Activated CD4-positive, alpha-beta memory T cell treated with anti-CD3 and anti-CD28 coated beads for 36 hours (primary cell): ENCODE results near the gene HS3ST5. TPM values are rescaled to one million over a fixed set of nuclear protein-coding genes. Genes with fewer than 3 reads are reported as not detected.

Source experiments
- CTCF ChIA-PET: fragments of 350-600 bp; sonication (Branson Sonifier 250); formaldehyde crosslinking; loops from one replicate; lab custom pipeline; 2021; ENCODE audit warnings: antibody characterized with exemption, inconsistent platforms; lab: Charles Lee
- POLR2A ChIA-PET: fragments of 350-600 bp; sonication (Branson Sonifier 250); formaldehyde crosslinking; loops from one replicate; lab custom pipeline; 2021; ENCODE audit warnings: antibody characterized with exemption; lab: Charles Lee
- DNase-seq: peaks from one replicate; pipeline ENCODE4 v3.0.0-alpha.2; 2020
- H3K27ac Mint-ChIP-seq: one replicate; pipeline ENCODE4 v1.8.0; 2021; ENCODE audit warnings: mixed read lengths
- H3K27me3 Mint-ChIP-seq: one replicate; pipeline ENCODE4 v1.8.0; 2021; ENCODE audit warnings: mixed read lengths
- H3K36me3 Mint-ChIP-seq: one replicate; pipeline ENCODE4 v1.8.0; 2021; ENCODE audit warnings: mixed read lengths
- H3K4me1 Mint-ChIP-seq: one replicate; pipeline ENCODE4 v1.8.0; 2021; ENCODE audit warnings: low read depth, mixed read lengths
- H3K4me3 Mint-ChIP-seq: one replicate; pipeline ENCODE4 v1.8.0; 2021; ENCODE audit warnings: mild to moderate bottlenecking, mixed read lengths
- H3K9me3 Mint-ChIP-seq: one replicate; pipeline ENCODE4 v1.8.0; 2021; ENCODE audit warnings: mixed read lengths
- intact Hi-C: fragments of 100-400 bp; cut with micrococcal nuclease; formaldehyde crosslinking; loops from one replicate; pipeline ENCODE4 v1.15.1; 2023
- total RNA-seq, 2 experiments: library from RNA; stranded (reverse); gene quantifications; one replicate each; pipeline ENCODE4 v1.2.3, GENCODE V29; 2021

HS3ST5 gene
- total RNA-seq, 2 experiments from 2014 or later, result not detected

DNA sequence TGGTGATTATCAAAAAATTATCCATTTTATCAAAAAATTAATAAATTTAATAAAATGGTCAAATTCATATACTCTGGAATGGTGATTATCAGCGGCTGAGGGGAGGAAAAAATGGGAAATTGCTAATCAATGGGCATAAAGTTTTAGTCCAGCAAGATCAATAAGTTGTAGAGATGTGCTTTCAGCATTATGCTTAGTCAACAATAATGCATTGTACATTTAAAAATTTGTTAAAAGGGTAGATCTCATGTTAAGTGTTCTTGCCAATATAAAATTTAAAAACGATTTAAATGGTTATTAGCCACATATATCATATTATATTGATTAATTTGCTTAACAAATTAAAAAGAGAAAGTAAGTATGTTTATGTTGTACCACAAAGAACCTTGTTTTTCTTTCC, 56.6 kb downstream of the HS3ST5 start:
- H3K4me3 Mint-ChIP-seq, result no peak overlapping the region
- peaks cover 2% of the 10 kb centered on the region for H3K9me3 Mint-ChIP-seq
- H3K36me3 Mint-ChIP-seq, result no peaks in the 10 kb centered on the region
- no peak overlapping the region for H3K27ac Mint-ChIP-seq
- ChIA-PET CTCF (no interaction called here), POLR2A (no interaction called here)
- peaks cover 1% of the 10 kb centered on the region for H3K27me3 Mint-ChIP-seq
- intact Hi-C loops, result no loop called here
- no peaks in the 10 kb centered on the region for H3K4me1 Mint-ChIP-seq
- DNase-seq, result no peak

DNA sequence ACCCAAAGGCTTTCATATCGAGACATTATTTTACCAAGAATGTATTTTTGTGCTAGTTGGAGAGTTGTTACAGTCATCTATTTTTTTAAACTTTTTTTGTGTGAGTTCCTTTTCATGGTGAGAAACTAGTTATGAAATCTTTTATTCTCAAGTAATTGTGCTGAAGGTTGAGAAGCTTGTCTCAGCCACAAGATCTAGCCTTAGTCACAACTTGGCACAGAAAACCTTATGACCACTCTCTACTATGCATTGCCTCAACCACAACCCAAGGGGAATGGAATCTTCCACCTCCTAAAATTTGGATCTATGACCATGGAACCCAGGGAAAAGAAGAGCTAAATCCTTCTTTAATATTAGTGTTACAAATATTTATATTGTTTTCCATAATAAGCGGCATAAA, 58.5 kb downstream of the HS3ST5 start:
- ChIA-PET CTCF (interaction anchor here (1.2 kb wide), 1 partner anchor 20 kb away, joined by 3 read pairs; no protein-coding TSS in a partner anchor), POLR2A (no interaction called here)
- intact Hi-C loops, result no loop called here
- Mint-ChIP-seq H3K27ac (no peak overlapping the region), H3K4me3 (no peak overlapping the region), H3K36me3 (no peaks in the 10 kb centered on the region), H3K27me3 (peaks cover 1% of the 10 kb centered on the region), H3K9me3 (peaks cover 2% of the 10 kb centered on the region), H3K4me1 (no peaks in the 10 kb centered on the region)
- DNase-seq, result no peak

DNA sequence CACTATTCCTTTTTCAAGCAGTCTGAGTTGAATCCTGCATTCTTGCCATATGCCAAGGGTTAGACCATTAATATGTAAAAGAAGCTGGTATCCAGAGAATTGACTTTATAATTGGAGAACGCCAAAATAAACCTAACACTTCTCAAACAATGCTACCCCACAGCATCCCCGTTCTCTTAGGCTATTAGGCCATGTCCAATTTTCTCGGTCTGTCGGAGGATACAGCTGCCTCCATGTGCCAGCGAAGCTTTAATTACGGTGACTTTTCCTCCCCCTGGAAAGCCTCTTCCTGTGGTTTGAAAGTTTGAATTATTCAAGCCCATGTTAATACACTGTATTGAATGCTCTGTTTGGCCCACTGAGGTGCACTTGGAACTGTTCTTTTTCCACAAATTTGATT, 60.5 kb downstream of the HS3ST5 start:
- DNase-seq, result no peak
- Mint-ChIP-seq H3K27ac (no peak overlapping the region), H3K36me3 (no peaks in the 10 kb centered on the region), H3K4me1 (no peaks in the 10 kb centered on the region), H3K27me3 (peaks cover 1% of the 10 kb centered on the region), H3K9me3 (peaks cover 2% of the 10 kb centered on the region), H3K4me3 (no peak overlapping the region)
- intact Hi-C loops, result no loop called here
- ChIA-PET CTCF (no interaction called here), POLR2A (no interaction called here)

DNA sequence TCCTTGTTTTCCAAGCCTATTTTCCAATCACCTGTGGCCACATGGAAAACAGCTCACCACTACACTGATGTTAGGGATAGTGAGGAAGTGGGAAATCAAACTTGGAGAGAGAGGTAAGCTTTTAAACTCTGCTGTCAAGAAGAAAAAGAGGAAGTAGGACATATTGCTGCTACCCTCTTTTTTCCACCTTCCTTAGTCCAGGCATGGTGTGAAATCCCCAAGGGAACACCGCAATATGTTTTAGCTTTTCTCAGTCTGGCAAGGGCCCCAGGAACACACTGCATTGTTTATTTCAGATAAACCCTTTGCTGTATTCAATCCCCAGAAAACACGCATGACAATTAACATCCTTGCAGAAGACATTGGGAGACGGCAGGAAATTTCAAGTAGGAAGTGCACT, 61.3 kb downstream of the HS3ST5 start:
- Mint-ChIP-seq H3K27me3 (peaks cover 1% of the 10 kb centered on the region), H3K9me3 (peaks cover 2% of the 10 kb centered on the region), H3K4me1 (no peaks in the 10 kb centered on the region), H3K4me3 (no peak overlapping the region), H3K36me3 (no peaks in the 10 kb centered on the region), H3K27ac (no peak overlapping the region)
- CTCF ChIA-PET, result no interaction called here
- no peak for DNase-seq
- intact Hi-C loops, result no loop called here
- POLR2A ChIA-PET, result no interaction called here

DNA sequence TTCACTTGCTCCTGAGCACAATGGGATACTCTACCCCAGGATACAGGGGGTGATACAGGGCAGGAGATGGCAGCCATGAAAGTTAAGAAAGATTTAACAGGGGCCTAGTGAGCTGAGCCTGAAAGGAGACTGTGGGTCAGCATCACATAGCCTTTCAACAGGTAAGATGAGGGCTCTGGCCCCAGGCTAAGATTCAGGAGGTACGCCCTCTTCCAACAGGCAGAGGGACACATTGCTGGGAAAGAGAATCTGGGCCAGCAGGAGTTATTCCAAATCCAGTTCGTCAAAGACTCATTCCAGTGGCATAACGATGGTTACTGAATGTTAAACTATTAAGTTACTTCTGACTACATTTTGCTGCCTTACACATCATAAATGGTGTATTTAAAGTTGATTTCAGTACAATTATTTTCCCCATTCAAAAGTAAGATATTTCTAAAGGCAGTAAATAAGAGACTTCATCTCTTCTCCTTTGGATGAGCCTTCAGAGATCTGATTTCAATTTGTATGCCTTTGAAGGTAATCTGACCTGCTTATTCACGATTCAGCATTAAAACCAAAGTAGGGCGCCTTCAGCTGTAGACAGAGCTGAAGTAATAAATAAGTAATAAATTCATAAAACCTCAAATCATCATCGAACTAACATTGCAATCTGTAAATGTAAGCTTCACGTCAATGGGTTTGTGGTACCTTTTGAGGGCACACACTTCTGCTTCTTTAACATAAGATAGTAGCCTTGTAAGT, 62.4 kb downstream of the HS3ST5 start:
- Mint-ChIP-seq H3K27ac (no peak overlapping the region), H3K36me3 (no peaks in the 10 kb centered on the region), H3K9me3 (peaks cover 2% of the 10 kb centered on the region), H3K4me3 (no peak overlapping the region), H3K27me3 (peaks cover 1% of the 10 kb centered on the region), H3K4me1 (no peaks in the 10 kb centered on the region)
- intact Hi-C loops, result no loop called here
- ChIA-PET CTCF (no interaction called here), POLR2A (no interaction called here)
- no peak for DNase-seq

DNA sequence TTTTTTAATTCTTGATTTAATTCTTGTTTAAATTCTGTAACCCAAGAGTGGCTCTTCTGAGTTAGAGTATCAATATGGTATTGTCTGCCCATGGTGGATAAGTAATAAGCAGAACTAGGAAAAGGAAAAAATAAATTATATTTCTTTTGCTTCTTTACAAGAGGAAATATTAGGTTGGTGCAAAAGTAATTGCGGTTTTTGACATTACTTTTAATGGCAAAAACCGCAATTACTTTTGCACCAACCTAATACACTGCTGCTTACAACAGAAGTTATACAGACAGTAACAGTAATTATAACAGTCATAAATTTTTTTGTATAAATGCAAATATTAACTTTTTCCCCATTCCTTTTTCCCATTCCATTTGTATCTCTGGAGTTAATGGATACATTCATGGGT, 65.6 kb downstream of the HS3ST5 start:
- POLR2A ChIA-PET, result no interaction called here
- DNase-seq, result no peak
- Mint-ChIP-seq H3K4me1 (no peaks in the 10 kb centered on the region), H3K27ac (no peak overlapping the region), H3K9me3 (no peaks in the 10 kb centered on the region), H3K4me3 (no peak overlapping the region), H3K36me3 (no peaks in the 10 kb centered on the region), H3K27me3 (no peaks in the 10 kb centered on the region)
- CTCF ChIA-PET, result no interaction called here
- intact Hi-C loops, result no loop called here

DNA sequence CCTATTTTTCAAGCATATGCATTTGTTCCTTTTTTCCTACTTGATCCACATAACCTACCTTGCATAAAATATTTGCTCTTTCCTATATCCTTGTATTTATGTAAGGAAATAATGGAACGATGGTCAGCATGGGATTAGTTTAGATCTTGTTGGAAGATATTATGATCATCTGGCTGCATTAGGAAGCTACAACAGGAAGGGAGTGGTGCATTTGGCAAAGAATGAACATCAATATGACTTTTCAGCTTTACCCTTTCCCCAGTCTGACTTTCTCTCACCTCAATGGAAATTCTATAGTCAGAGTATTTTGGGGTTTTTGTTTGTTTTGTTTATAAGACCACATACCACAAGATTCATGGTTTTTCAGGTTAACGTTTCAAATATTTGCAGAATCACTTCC, 66.0 kb downstream of the HS3ST5 start:
- ChIA-PET CTCF (no interaction called here), POLR2A (no interaction called here)
- Mint-ChIP-seq H3K4me3 (no peak overlapping the region), H3K36me3 (no peaks in the 10 kb centered on the region), H3K9me3 (no peaks in the 10 kb centered on the region), H3K27me3 (no peaks in the 10 kb centered on the region), H3K27ac (no peak overlapping the region), H3K4me1 (no peaks in the 10 kb centered on the region)
- intact Hi-C loops, result no loop called here
- no peak for DNase-seq

DNA sequence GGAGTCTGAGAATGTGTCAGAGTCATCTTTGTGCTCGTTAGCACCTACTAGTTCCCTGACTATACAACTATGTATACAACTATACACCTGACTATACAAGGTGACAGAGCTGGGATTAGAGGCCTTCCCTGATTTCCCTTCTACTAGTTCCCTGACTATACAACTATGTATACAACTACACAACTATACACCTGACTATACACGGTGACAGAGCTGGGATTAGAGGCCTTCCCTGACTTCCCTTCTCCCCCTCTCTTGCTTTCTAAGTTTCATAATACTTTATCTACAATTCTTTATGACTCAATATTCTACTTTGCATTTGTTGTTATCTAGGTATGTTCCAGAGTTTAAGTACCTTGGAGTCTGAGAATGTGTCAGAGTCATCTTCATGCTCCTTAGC, 68.0 kb downstream of the HS3ST5 start:
- no peak for DNase-seq
- Mint-ChIP-seq H3K9me3 (no peaks in the 10 kb centered on the region), H3K27me3 (no peaks in the 10 kb centered on the region), H3K27ac (no peak overlapping the region), H3K4me1 (no peaks in the 10 kb centered on the region), H3K4me3 (no peak overlapping the region), H3K36me3 (no peaks in the 10 kb centered on the region)
- CTCF ChIA-PET, result no interaction called here
- intact Hi-C loops, result no loop called here
- POLR2A ChIA-PET, result no interaction called here

DNA sequence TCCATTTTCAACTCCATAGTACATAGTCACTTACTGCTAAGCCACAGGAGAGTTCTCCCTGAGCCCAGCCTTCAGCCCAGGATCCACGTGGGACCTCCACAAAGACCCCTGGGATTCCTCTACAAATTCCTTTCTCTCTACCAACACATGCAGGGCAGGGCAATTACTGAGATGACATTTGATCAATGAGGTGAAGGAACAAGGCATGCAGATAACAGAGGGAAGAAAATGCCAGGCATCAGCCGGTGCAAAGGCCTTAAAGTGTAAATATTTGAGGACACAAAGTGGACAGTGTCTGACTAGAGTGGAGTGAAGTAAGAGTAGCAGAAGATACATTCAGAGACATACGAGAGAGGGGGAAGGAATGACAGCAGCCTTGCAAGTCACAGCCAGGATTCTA, 70.2 kb downstream of the HS3ST5 start:
- Mint-ChIP-seq H3K9me3 (no peaks in the 10 kb centered on the region), H3K27ac (no peak overlapping the region), H3K4me3 (no peak overlapping the region), H3K36me3 (no peaks in the 10 kb centered on the region), H3K27me3 (no peaks in the 10 kb centered on the region), H3K4me1 (no peaks in the 10 kb centered on the region)
- ChIA-PET CTCF (no interaction called here), POLR2A (no interaction called here)
- no peak for DNase-seq
- intact Hi-C loops, result no loop called here

DNA sequence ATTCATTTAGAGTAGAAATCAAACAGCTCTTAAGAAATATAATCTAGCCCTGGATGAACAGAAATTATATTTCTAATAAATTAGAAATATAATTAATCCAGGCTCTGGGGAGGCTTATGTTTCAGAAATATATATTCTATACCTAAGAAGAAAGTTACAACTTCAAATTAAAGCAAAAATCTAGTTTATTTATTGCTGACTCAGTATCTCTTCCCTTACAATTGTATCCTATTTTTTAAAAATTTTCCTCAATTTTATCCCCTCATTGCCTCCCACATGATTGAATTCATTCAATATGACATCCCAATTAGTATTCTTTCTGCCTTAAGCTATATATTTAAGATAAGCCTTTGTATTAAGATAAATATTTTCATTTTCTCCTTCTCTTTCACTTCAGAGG, 71.4 kb downstream of the HS3ST5 start:
- ChIA-PET CTCF (no interaction called here), POLR2A (no interaction called here)
- Mint-ChIP-seq H3K27me3 (no peaks in the 10 kb centered on the region), H3K4me1 (no peaks in the 10 kb centered on the region), H3K4me3 (no peak overlapping the region), H3K27ac (no peak overlapping the region), H3K36me3 (no peaks in the 10 kb centered on the region), H3K9me3 (no peaks in the 10 kb centered on the region)
- DNase-seq, result no peak
- intact Hi-C loops, result no loop called here

DNA sequence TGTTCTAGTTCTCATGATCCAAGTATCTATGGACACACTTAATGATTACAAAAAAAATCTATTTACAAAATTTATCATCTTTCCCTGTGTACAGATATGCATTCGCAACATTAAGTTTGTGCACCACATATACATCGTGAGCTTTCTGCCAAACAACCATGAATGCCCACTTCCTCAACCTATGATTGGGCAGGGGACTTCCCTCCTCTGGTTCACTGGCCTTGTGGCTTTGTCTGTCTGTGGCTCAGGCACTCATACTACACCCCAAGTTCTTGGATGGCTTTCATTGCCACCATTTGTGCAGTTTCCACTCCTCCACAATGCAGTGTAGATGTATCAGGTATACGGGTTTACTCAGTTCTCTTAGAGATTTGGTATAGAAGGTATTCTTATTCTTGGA, 74.9 kb downstream of the HS3ST5 start:
- H3K27me3 Mint-ChIP-seq, result peaks cover 2% of the 10 kb centered on the region
- ChIA-PET CTCF (no interaction called here), POLR2A (no interaction called here)
- H3K4me3 Mint-ChIP-seq, result no peak overlapping the region
- intact Hi-C loops, result no loop called here
- no peaks in the 10 kb centered on the region for H3K9me3 Mint-ChIP-seq
- H3K27ac Mint-ChIP-seq, result no peak overlapping the region
- no peak for DNase-seq
- H3K4me1 Mint-ChIP-seq, result no peaks in the 10 kb centered on the region
- no peaks in the 10 kb centered on the region for H3K36me3 Mint-ChIP-seq

DNA sequence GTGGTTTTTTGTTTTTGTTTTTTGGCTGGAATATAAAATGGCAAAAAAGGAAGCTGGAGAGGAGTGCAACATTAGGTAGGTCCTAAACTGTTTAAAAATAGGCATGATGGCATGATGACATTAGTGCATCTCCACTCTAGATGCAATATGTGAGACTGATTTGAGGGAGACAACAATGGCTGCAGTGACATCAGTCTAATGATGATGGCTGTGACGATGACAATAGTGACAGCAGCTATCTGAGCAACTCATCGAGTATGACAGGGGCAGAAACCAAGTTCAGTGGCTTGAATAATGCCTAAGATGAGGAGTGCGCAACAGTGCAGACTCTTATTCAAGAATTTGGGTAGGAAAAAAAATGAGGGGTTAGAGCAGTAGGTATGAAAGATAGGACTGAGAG, 82.0 kb downstream of the HS3ST5 start:
- CTCF ChIA-PET, result interaction anchor here (0.7 kb wide), 1 partner anchor 64 kb away, joined by 3 read pairs; no protein-coding TSS in a partner anchor
- intact Hi-C loops, result no loop called here

DNA sequence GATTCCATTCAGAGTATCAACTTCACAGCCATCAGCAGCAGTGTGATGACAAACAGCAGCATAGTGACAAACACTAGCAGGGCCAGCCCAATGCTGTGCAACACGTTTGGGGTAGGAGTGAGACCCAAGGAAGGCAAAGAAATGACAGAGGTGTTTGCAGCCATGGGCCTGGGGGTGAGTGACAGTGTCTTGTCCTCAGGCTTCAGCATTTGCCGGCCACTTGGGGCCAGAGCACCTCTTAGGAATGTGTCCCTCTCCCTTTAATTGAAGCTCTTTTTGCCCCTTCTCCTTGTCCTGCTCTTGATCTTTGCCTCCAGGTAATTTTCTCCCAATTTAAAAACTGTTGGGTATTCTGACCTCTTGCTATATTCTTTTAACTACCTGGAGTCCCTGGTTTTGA, 84.4 kb downstream of the HS3ST5 start:
- Mint-ChIP-seq H3K4me1 (no peaks in the 10 kb centered on the region), H3K4me3 (no peak overlapping the region), H3K9me3 (peaks cover 6% of the 10 kb centered on the region), H3K27ac (no peak overlapping the region), H3K27me3 (no peaks in the 10 kb centered on the region), H3K36me3 (no peaks in the 10 kb centered on the region)
- intact Hi-C loops, result no loop called here
- no peak for DNase-seq
- ChIA-PET POLR2A (no interaction called here), CTCF (no interaction called here)

More for the DNA sequence above, 82.0 kb downstream of the HS3ST5 start:
- no peak for DNase-seq
- no peaks in the 10 kb centered on the region for H3K36me3 Mint-ChIP-seq
- no peaks in the 10 kb centered on the region for H3K4me1 Mint-ChIP-seq
- H3K27ac Mint-ChIP-seq, result no peak overlapping the region
- peaks cover 6% of the 10 kb centered on the region for H3K9me3 Mint-ChIP-seq
- POLR2A ChIA-PET, result no interaction called here
- H3K27me3 Mint-ChIP-seq, result peaks cover 2% of the 10 kb centered on the region
- no peak overlapping the region for H3K4me3 Mint-ChIP-seq
